WERI-Rb-1 (cell line): ENCODE data around the gene PRLR.

ENCODE experiments used
- DNase-seq: peaks from one replicate; pipeline ENCODE4 v3.0.0-alpha.2; 2020
- H3K27ac ChIP-seq: fragments of 250-450 bp; sonication (Bioruptor Pico); 2 replicates; pipeline ENCODE4 v1.5.1; 2020; ENCODE audit warnings: mild to moderate bottlenecking, moderate library complexity
- H3K27me3 ChIP-seq: fragments of 250-450 bp; sonication (Bioruptor Pico); 2 replicates; pipeline ENCODE4 v1.5.1; 2021; ENCODE audit warnings: mild to moderate bottlenecking, low read depth, moderate library complexity; ENCODE audit not compliant: insufficient read depth, severe bottlenecking
- H3K36me3 ChIP-seq: fragments of 250-450 bp; sonication (Bioruptor Pico); 2 replicates; pipeline ENCODE4 v1.5.1; 2020; ENCODE audit warnings: mild to moderate bottlenecking, moderate library complexity
- H3K4me3 ChIP-seq: 2 replicates; pipeline ENCODE4 v1.5.1; 2011; ENCODE audit warnings: low read depth, mild to moderate bottlenecking, control low read depth, low read length
- H3K9me3 ChIP-seq: fragments of 250-450 bp; sonication (Bioruptor Pico); 2 replicates; pipeline ENCODE4 v1.5.1; 2021; ENCODE audit warnings: mild to moderate bottlenecking, moderate library complexity; ENCODE audit not compliant: severe bottlenecking
- CTCF ChIP-seq: IDR thresholded peaks from 2 replicates; pipeline ENCODE4 v1.5.1; 2011; ENCODE audit warnings: low read depth, mild to moderate bottlenecking, control low read depth, inconsistent platforms, low read length

The PRLR gene

GRCh38 chr5:35087991-35088390, 142.3 kb downstream of the PRLR start:
- Histone ChIP-seq H3K36me3 (no peaks in the 10 kb centered on the region), H3K4me3 (no peak overlapping the region), H3K27ac (no peak overlapping the region), H3K9me3 (no peaks in the 10 kb centered on the region), H3K27me3 (peaks cover 75% of the 10 kb centered on the region)
- no peak for TF ChIP-seq CTCF
- DNase-seq, result no peak

GRCh38 chr5:35083150-35083549, 147.1 kb downstream of the PRLR start:
- no peak for TF ChIP-seq CTCF
- Histone ChIP-seq H3K27me3 (peaks cover 51% of the 10 kb centered on the region), H3K9me3 (peaks cover 5% of the 10 kb centered on the region), H3K27ac (no peak overlapping the region), H3K4me3 (no peak overlapping the region), H3K36me3 (no peaks in the 10 kb centered on the region)
- no peak for DNase-seq

- H3K36me3 ChIP-seq, result no peaks in the 10 kb centered on the region
- peaks cover 5% of the 10 kb centered on the region for H3K9me3 ChIP-seq
- peaks cover 46% of the 10 kb centered on the region for H3K27me3 ChIP-seq
- no peak for TF ChIP-seq CTCF
- DNase-seq, result no peak
- H3K4me3 ChIP-seq, result no peak overlapping the region
- no peak overlapping the region for H3K27ac ChIP-seq
These were observed 147.8 kb downstream of the PRLR start for GRCh38 chr5:35082530-35082929.

GRCh38 chr5:35081134-35081533, 149.2 kb downstream of the PRLR start:
- H3K9me3 ChIP-seq, result peaks cover 5% of the 10 kb centered on the region

GRCh38 chr5:35073160-35073559, 157.1 kb downstream of the PRLR start:
- H3K4me3 ChIP-seq, result no peak overlapping the region
- no peak overlapping the region for H3K27ac ChIP-seq
- no peak for TF ChIP-seq CTCF
- no peaks in the 10 kb centered on the region for H3K36me3 ChIP-seq
- no peaks in the 10 kb centered on the region for H3K9me3 ChIP-seq
- peaks cover 69% of the 10 kb centered on the region for H3K27me3 ChIP-seq
- no peak for DNase-seq

More at GRCh38 chr5:35081134-35081533, 149.2 kb downstream of the PRLR start:
- DNase-seq, result no peak
- Histone ChIP-seq H3K4me3 (no peak overlapping the region), H3K27ac (no peak overlapping the region), H3K36me3 (no peaks in the 10 kb centered on the region), H3K27me3 (peaks cover 35% of the 10 kb centered on the region)
- no peak for TF ChIP-seq CTCF

- H3K27me3 ChIP-seq, result peaks cover 83% of the 10 kb centered on the region
- no peak overlapping the region for H3K27ac ChIP-seq
- H3K9me3 ChIP-seq, result no peaks in the 10 kb centered on the region
- TF ChIP-seq CTCF, result no peak
- DNase-seq, result no peak
- no peaks in the 10 kb centered on the region for H3K36me3 ChIP-seq
- H3K4me3 ChIP-seq, result no peak overlapping the region
These were observed 161.1 kb downstream of the PRLR start for GRCh38 chr5:35069188-35069587.
